ENCODE measurements around the gene TP53.

TP53 gene

GRCh38 chr17:7620835-7621234 is 66.5 kb downstream of the TP53 start:
- no peak overlapping the region for H3K4me3 ChIP-seq (replicated peaks; ENCODE audit: low read depth, low read length)
- DNase-seq (ENCODE audit: extremely low read depth, insufficient read length) = no peak
- H3K27me3 ChIP-seq (replicated peaks; ENCODE audit: control insufficient read depth, insufficient read depth, low read length) = no peaks in the 10 kb centered on the region
- TF ChIP-seq CTCF (IDR thresholded peaks at IDR 0.05; ENCODE audit: insufficient read depth, low read length, poor library complexity, severe bottlenecking) = no peak
- H3K36me3 ChIP-seq (ENCODE audit: control insufficient read depth, insufficient read depth, low read length) = no peaks in the 10 kb centered on the region

- TF ChIP-seq CTCF (IDR thresholded peaks at IDR 0.05; ENCODE audit: insufficient read depth, low read length, poor library complexity, severe bottlenecking) = no peak
- Histone ChIP-seq H3K27me3 (replicated peaks; ENCODE audit: control insufficient read depth, insufficient read depth, low read length) (no peaks in the 10 kb centered on the region), H3K36me3 (ENCODE audit: control insufficient read depth, insufficient read depth, low read length) (no peaks in the 10 kb centered on the region), H3K4me3 (replicated peaks; ENCODE audit: low read depth, low read length) (no peak overlapping the region)
- no peak for DNase-seq (ENCODE audit: extremely low read depth, insufficient read length)
These were observed 68.7 kb downstream of the TP53 start for GRCh38 chr17:7618608-7619007.

All from GM06990 (cell line).